ENCODE results near the gene NKIRAS2. TPM values are rescaled to one million over a fixed set of nuclear protein-coding genes. Genes with fewer than 3 reads are reported as not detected.
A peak's percentile ranks its signal among the peaks of the same experiment; 100 is the strongest.

The NKIRAS2 gene
- total RNA-seq, 2 donors from 2014 or later, result 48.0 to 51.2 TPM

DNA sequence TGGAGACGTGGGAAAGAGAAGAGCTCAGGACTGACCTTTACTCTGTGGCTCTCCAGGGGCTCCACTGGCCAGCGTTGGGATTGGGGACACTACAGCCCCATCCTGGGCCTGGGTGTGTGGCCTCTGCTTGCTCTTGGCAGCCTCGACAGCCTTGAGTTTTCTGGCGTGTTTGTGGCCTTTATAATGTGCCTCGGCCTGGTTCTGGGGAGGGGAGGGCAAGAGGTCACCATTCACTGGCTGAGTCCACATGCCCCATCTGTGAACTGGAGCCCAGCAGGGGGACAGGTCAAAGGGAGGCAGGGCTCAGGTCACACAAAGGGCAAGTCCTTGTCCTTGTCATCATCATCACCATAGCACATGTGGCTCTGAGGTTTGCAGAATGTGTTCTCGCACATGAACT, 11.7 kb downstream of the NKIRAS2 start:
- Histone ChIP-seq H3K4me3 (ENCODE audit: low read length) (no peak overlapping the region), H3K36me3 (ENCODE audit: control insufficient read depth, insufficient read depth, low read length) (no peaks in the 10 kb centered on the region), H3K9ac (ENCODE audit: extremely low read depth, low read length, poor library complexity, severe bottlenecking) (no peak overlapping the region), H3K4me1 (ENCODE audit: control insufficient read depth, insufficient read depth, low read length) (no peaks in the 10 kb centered on the region), H3K27me3 (ENCODE audit: control insufficient read depth, insufficient read depth, low read length, poor library complexity, severe bottlenecking) (no peaks in the 10 kb centered on the region), H3K9me3 (ENCODE audit: control insufficient read depth, low read length) (no peaks in the 10 kb centered on the region), H3K27ac (ENCODE audit: low read depth, low read length) (no peak overlapping the region)
- TF ChIP-seq, protein P1, sequence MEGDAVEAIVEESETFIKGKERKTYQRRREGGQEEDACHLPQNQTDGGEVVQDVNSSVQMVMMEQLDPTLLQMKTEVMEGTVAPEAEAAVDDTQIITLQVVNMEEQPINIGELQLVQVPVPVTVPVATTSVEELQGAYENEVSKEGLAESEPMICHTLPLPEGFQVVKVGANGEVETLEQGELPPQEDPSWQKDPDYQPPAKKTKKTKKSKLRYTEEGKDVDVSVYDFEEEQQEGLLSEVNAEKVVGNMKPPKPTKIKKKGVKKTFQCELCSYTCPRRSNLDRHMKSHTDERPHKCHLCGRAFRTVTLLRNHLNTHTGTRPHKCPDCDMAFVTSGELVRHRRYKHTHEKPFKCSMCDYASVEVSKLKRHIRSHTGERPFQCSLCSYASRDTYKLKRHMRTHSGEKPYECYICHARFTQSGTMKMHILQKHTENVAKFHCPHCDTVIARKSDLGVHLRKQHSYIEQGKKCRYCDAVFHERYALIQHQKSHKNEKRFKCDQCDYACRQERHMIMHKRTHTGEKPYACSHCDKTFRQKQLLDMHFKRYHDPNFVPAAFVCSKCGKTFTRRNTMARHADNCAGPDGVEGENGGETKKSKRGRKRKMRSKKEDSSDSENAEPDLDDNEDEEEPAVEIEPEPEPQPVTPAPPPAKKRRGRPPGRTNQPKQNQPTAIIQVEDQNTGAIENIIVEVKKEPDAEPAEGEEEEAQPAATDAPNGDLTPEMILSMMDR (conservative IDR thresholded peaks at IDR 0.05), result no peak
- H3K9me3 Mint-ChIP-seq, result no peaks in the 10 kb centered on the region
- 73 to 86% methylated on average over 4 to 6 of the region's 6 CpGs for WGBS, 2 experiments (ENCODE audit: insufficient coverage in 1 of 2, insufficient read length in 1 of 2)
- DNase-seq, result peak; percentile 53
- H3K27ac Mint-ChIP-seq, result no peak overlapping the region
- peaks cover 2% of the 10 kb centered on the region for H3K27me3 Mint-ChIP-seq (ENCODE audit: insufficient read depth)
- H3K4me1 Mint-ChIP-seq, result peaks cover 12% of the 10 kb centered on the region
- H3K36me3 Mint-ChIP-seq (ENCODE audit: low read depth), result no peaks in the 10 kb centered on the region
- H3K4me3 Mint-ChIP-seq, result no peak overlapping the region

DNA sequence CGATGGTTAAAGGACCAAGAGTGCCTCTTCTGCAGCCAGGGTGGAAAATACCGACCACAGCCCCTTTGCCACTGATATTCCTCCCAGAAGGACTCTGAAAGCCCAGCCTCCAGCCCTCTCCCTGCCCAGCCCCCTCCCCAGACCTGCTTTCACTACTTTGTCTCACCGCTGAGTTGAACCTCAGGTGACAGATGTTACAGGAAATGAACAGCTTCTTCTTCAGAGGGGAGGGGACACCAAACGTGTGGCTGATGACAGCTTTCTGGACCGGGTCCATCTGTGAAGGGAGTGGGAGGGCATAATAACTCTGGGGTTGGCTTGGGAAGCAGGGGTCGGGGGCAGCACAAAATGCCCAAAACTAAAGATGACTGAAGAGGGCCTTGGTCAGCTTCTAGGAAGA, 14.2 kb downstream of the NKIRAS2 start:
- Mint-ChIP-seq H3K27me3 (ENCODE audit: insufficient read depth) (peaks cover 2% of the 10 kb centered on the region), H3K4me3 (no peak overlapping the region), H3K4me1 (peaks cover 14% of the 10 kb centered on the region), H3K27ac (no peak overlapping the region), H3K9me3 (no peaks in the 10 kb centered on the region), H3K36me3 (ENCODE audit: low read depth) (no peaks in the 10 kb centered on the region)
- Histone ChIP-seq H3K4me1 (ENCODE audit: control insufficient read depth, insufficient read depth, low read length) (no peaks in the 10 kb centered on the region), H3K27ac (ENCODE audit: low read depth, low read length) (no peak overlapping the region), H3K4me3 (ENCODE audit: low read length) (no peak overlapping the region), H3K9me3 (ENCODE audit: control insufficient read depth, low read length) (no peaks in the 10 kb centered on the region), H3K27me3 (ENCODE audit: control insufficient read depth, insufficient read depth, low read length, poor library complexity, severe bottlenecking) (no peaks in the 10 kb centered on the region), H3K9ac (ENCODE audit: extremely low read depth, low read length, poor library complexity, severe bottlenecking) (no peak overlapping the region), H3K36me3 (ENCODE audit: control insufficient read depth, insufficient read depth, low read length) (no peaks in the 10 kb centered on the region)
- TF ChIP-seq, protein P1 (conservative IDR thresholded peaks at IDR 0.05), result no peak
- DNase-seq, result peak; percentile 59
- 50 to 63% methylated on average over 3 to 6 of the region's 6 CpGs for WGBS, 2 experiments (ENCODE audit: insufficient coverage in 1 of 2, insufficient read length in 1 of 2)

DNA sequence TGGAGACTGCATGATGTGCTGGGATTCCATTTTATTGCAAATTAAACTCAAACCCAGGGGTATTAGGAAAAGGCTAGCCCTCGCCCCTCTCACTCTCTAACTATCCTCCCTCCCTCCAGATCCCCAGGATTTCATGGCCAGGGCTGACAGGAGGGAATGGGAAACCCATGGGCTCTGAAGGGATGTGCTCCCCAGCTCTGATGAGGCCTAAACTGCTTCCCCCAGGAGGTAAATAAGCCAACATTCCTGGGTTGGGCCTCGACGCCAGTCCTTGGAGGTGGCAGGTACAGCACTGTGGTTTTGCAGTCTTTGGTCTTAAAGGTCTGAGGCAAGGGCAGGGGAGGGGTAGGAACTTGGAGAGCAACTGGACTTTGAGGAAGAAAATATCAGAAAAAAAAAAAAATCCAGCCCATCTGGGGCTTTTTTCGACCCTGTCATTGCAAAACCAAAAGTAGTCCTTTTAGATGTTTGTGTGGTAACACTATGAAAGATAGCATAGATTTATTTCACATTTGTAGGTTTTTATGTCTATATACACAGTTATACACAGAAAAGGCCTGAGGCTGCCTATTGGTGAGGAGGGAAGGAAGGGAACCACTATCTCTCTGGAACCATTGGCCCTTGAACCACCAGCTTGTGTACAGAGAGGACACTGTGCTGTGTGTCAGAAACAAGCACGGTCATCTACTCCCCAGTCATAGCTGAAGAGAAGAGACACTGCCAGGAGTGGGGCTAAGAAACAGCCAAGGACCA, 18.5 kb downstream of the NKIRAS2 start:
- H3K4me3 Mint-ChIP-seq, result no peak overlapping the region
- Histone ChIP-seq H3K36me3 (ENCODE audit: control insufficient read depth, insufficient read depth, low read length) (no peaks in the 10 kb centered on the region), H3K27ac (ENCODE audit: low read depth, low read length) (no peak overlapping the region), H3K4me3 (ENCODE audit: low read length) (no peak overlapping the region), H3K9ac (ENCODE audit: extremely low read depth, low read length, poor library complexity, severe bottlenecking) (no peak overlapping the region), H3K9me3 (ENCODE audit: control insufficient read depth, low read length) (no peaks in the 10 kb centered on the region), H3K27me3 (ENCODE audit: control insufficient read depth, insufficient read depth, low read length, poor library complexity, severe bottlenecking) (no peaks in the 10 kb centered on the region), H3K4me1 (ENCODE audit: control insufficient read depth, insufficient read depth, low read length) (no peaks in the 10 kb centered on the region)
- 83 to 92% methylated on average over 4 to 5 of the region's 5 CpGs for WGBS, 2 experiments (ENCODE audit: insufficient coverage in 1 of 2, insufficient read length in 1 of 2)
- no peak overlapping the region for H3K27ac Mint-ChIP-seq
- TF ChIP-seq, protein P1 (conservative IDR thresholded peaks at IDR 0.05), result no peak
- H3K27me3 Mint-ChIP-seq (ENCODE audit: insufficient read depth), result no peaks in the 10 kb centered on the region
- H3K4me1 Mint-ChIP-seq, result peaks cover 14% of the 10 kb centered on the region
- DNase-seq, result peak; percentile 66
- no peaks in the 10 kb centered on the region for H3K36me3 Mint-ChIP-seq (ENCODE audit: low read depth)
- no peaks in the 10 kb centered on the region for H3K9me3 Mint-ChIP-seq

All from endodermal cell (in vitro differentiated cells).